HG02885 (cell line): ENCODE measurements around the gene PPP6R3.

ENCODE experiments used
- ATAC-seq: cut with Tn5 transposase; IDR thresholded peaks from one replicate; pipeline ENCODE4 v1.9.1; 2021; ENCODE audit warnings: mild to moderate bottlenecking; ENCODE audit not compliant: unreplicated experiment, poor library complexity

Gene PPP6R3

GRCh38 chr11:68460741-68461574 lies at the start of gene PPP6R3:
TSS of gene PPP6R3 (plus strand) at chr11:68460752. CDS start at chr11:68537665, 76,913 bp downstream.
- peak; percentile 35 for ATAC-seq

DNA sequence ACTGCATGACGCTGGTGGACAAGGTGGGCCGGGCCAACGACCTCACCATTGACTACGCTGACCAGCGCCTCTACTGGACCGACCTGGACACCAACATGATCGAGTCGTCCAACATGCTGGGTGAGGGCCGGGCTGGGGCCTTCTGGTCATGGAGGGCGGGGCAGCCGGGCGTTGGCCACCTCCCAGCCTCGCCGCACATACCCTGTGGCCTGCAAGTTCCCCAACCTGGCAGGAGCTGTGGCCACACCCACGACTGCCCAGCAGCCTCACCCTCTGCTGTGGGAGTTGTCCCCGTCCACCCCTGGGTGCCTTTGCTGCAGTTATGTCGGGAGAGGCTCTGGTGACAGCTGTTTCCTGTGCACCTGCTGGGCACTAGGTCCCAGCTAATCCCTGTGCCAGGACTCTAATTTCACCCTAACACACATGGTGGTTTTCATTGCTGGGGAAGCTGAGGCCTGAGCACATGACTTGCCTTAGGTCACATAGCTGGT lies 49.0 kb upstream of the PPP6R3 start:
- ATAC-seq, result no peak

GRCh38 chr11:68412593-68413475 lies 47.7 kb upstream of the PPP6R3 start:
- ATAC-seq, result peak; percentile 49

GRCh38 chr11:68413591-68413999 lies 47.0 kb upstream of the PPP6R3 start:
- no peak for ATAC-seq

DNA sequence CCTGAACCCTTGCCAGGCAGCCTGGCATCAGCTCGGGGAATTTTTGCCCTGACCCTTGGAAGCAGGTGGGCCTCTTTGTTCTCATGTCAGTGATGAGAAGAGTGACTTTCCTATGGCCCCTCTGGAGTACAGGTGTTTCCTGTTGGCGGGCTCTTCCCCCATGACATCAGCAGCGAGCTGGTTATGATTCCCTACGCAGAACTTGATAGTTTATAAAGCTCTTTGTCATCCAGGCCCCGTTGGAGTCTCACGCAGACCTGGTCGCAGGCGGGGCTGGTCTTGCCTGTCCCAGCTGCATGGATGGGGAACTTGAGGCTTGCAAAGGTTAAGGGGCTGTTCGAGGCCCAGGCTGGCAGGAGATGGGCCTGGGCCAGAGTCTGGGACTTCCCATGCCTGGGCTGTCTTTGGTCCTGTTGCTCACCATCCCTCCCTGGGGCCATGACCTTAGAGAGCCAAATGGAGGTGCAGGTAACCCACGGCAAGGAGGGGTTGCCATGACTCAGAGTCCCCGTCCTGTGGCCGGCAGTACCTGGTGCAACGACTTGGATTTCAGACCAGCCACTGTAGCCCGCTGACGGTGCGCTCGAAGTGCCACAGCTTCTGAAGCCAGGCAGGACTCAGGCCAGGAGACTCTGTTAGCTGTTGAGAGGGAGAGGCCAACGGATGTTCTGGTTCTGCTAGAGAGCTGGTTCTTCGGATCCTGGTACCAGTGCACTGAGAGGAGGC lies 45.9 kb upstream of the PPP6R3 start:
- no peak for ATAC-seq

DNA sequence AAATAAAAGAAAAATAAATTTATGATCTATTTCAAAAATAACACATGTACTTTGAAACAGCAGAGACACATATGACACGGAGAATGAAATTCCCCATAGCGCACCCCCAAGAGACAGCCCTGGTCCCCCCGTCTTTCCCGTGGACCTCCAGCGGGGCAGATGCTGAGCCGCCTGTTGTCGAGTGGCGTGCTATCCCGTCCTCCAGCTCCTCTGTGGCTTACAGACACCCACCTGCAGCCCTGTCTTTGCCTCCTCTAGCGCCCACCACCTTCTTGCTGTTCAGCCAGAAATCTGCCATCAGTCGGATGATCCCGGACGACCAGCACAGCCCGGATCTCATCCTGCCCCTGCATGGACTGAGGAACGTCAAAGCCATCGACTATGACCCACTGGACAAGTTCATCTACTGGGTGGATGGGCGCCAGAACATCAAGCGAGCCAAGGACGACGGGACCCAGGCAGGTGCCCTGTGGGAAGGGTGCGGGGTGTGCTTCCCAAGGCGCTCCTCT lies 44.4 kb upstream of the PPP6R3 start:
- ATAC-seq, result no peak

- ATAC-seq, result no peak
These were observed 41.9 kb upstream of the PPP6R3 start for GRCh38 chr11:68418648-68419047.

GRCh38 chr11:68420171-68420570 lies 40.4 kb upstream of the PPP6R3 start:
- ATAC-seq, result no peak

GRCh38 chr11:68423481-68423880 lies 37.1 kb upstream of the PPP6R3 start:
- ATAC-seq, result no peak

GRCh38 chr11:68424101-68424632 lies 36.4 kb upstream of the PPP6R3 start:
- ATAC-seq, result no peak

- no peak for ATAC-seq
These were observed 35.3 kb upstream of the PPP6R3 start for GRCh38 chr11:68424981-68425865.

- no peak for ATAC-seq
These were observed 34.6 kb upstream of the PPP6R3 start for GRCh38 chr11:68425866-68426380.

DNA sequence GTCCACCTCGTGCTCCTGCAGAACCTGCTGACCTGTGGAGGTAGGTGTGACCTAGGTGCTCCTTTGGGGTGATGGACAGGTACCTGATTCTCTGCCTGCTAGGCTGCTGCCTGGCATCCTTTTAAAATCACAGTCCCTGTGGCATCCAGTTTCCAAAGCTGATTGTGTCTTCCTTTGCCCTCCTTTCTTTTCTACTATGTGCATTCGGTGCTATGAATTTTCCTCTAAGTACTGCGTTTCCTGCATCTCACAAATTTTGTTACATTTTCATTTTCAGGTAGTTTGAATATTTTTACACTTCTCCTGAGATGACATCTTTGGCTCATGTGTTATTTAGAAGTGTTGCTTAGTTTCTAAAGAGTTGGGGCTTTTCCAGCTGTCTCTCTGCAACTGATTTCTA lies 30.9 kb upstream of the PPP6R3 start:
- ATAC-seq, result no peak

DNA sequence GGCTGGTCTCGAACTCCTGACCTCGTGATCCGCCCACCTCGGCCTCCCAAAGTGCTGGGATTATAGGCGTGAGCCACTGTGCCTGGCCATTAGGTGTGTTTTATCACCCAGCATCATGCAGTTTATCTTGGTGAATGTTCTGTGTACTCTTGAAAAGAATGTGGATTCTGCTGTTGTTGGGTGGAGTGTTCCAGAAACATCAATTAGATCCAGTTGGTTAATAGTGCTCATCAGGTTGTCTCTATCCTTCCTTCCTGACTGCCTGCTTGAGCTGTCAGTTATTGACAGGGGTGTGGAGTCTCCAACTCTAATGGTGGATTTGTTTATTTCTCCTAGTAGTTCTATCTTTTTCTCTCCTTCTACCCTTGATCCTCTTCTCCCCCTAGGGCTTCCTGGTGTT lies 30.2 kb upstream of the PPP6R3 start:
- no peak for ATAC-seq

GRCh38 chr11:68430801-68431200 lies 29.8 kb upstream of the PPP6R3 start:
- ATAC-seq, result no peak

DNA sequence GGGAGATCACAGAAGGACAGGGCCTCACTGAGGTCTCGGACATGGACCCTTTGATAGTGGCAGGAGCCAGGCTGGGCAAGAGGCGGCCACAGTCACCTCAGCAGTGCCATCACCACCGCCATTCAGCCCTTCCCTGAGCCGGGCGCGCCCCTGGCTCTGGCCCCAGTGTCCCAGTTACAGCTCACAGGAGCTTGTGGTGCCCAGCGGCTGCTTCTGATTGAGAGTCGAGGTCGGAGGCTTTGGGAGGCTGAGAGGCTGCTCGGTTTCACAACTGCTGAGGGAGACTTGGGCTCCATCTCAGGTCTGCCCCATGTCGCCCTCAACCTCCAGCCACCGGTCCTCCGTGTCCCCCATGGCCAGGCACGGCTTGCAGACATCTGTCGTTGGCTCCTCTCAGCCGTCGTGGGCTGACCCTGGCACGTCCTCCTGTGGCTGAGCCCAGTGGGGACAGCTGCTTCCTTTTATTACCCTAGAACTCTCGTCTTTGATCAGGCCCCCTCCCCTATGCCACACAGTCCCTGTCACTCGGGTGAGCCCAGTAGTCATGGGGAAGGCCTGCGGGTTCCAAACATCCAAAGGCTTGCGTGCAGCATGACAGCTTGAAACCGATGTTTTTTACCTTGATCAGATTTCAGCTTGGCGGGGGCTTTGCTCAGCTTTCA lies 28.4 kb upstream of the PPP6R3 start:
- ATAC-seq, result no peak

DNA sequence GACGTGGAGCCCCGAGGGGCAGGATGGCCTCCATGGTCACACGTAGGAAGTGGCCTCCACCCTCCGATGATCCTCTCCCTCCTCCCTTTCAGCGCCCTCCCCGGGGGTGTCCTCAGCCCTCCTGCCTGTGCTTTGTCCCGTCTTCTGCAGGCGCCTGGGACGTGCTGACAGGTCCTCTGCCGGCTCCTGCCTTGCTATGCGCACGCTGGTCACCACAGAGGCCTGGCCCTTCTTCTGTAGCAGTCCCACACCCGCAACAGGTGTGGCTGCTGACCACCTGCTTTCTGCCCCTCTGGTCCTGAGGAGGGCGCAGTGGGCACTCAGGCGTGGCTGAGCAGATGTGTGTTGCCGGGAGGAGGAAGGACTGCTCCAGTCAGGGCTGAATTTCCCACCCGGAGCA lies 27.7 kb upstream of the PPP6R3 start:
- ATAC-seq, result no peak

GRCh38 chr11:68433541-68433940 lies 27.0 kb upstream of the PPP6R3 start:
- no peak for ATAC-seq
